Tibial artery (tissue), 4 donors: Measurements from ENCODE around the gene SETDB1.
"Not testable (repeated sequence)": the region's sequence is repeated elsewhere in the genome, so short reads cannot be mapped to it uniquely, and the experiment has no call there.

ENCODE experiments used
- DNase-seq, 2 donors: peaks; one replicate each; pipeline ENCODE4 v3.0.0-alpha.2; 2019
- H3K27ac ChIP-seq, 2 donors: fragments of 200-600 bp; sonication (generic) in 1 of 2; 1 replicate in 1 of 2; 2 replicates in 1 of 2; pipeline ENCODE4 v1.5.1; 2018 to 2019; ENCODE audit warnings: mild to moderate bottlenecking in 1 of 2
- H3K27me3 ChIP-seq, 2 donors: fragments of 200-600 bp; sonication (generic) in 1 of 2; one replicate each; pipeline versions ENCODE4 v1.5.1 to v1.6.0; 2016 to 2019
- H3K36me3 ChIP-seq, 3 donors: fragments of 200-600 bp; sonication (generic) in 2 of 3; one replicate each; pipeline ENCODE4 v1.5.1; 2016 to 2019; ENCODE audit warnings: mild to moderate bottlenecking in 2 of 3
- H3K4me1 ChIP-seq, 4 donors: fragments of 200-600 bp; sonication (generic) in 2 of 4; 1 replicate in 3 of 4; 2 replicates in 1 of 4; pipeline ENCODE4 v1.5.1; 2016 to 2019
- H3K4me3 ChIP-seq, 2 donors: fragments of 200-600 bp; sonication (generic) in 1 of 2; 1 replicate in 1 of 2; 2 replicates in 1 of 2; pipeline ENCODE4 v1.5.1; 2018 to 2019; ENCODE audit warnings: mild to moderate bottlenecking in 2 of 2
- H3K9me3 ChIP-seq, 3 donors: fragments of 200-600 bp; sonication (generic) in 1 of 3; one replicate each; pipeline ENCODE4 v1.5.1; 2016 to 2019
- CTCF ChIP-seq, 2 experiments: fragments of 200-600 bp in 1 of 2; fragments of 450-650 bp in 1 of 2; IDR thresholded peaks; one replicate each; pipeline ENCODE4 v1.5.1; 2017 to 2019; ENCODE audit warnings: antibody characterized with exemption in 2 of 2, mild to moderate bottlenecking in 1 of 2, moderate library complexity in 1 of 2
- intact Hi-C: fragments of 100-400 bp; cut with DNase I; formaldehyde crosslinking; loops from one replicate; pipeline ENCODE4 v1.15.0; 2023; ENCODE audit warnings: low total_unique reads

SETDB1 gene

DNA sequence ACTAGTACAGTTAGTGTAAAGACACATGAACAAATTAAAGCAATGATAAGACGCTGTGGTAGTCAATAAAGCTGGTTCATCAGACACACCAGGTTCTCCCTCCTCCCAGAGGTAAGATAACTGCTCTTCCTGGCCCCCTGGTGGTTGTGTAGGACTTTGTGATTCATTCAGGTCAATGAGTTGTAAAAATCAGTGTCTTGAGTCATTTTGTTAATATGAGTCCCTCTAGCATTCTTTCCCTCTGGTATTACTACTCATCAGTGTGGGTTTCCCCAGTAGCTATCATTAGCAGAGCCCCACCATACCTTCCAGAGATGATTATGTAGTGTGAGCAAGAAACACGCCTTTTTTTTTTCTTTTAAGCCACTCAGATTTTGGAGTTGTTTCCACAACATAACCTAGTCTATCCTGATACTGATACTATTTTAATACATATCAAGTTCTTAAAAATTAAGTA lies 3.6 kb upstream of the SETDB1 start:
- peak; percentile 48 to 60 for TF ChIP-seq CTCF (IDR thresholded peaks at IDR 0.05)
- H3K27me3 ChIP-seq = no peaks in the 10 kb centered on the region
- peak; percentile 69 to 70 for DNase-seq
- no peak overlapping the region for H3K4me3 ChIP-seq
- intact Hi-C loops = loop anchor here (10.0 kb wide), 1 partner anchor 98 kb away; no protein-coding TSS in a partner anchor
- peaks cover under 1 to 3% (median under 1%) of the 10 kb centered on the region in 3 donors for H3K36me3 ChIP-seq
- H3K9me3 ChIP-seq = no peaks in the 10 kb centered on the region
- no peak overlapping the region for H3K27ac ChIP-seq
- H3K4me1 ChIP-seq = peaks cover 0 to 14% (median 6%) of the 10 kb centered on the region in 4 donors

DNA sequence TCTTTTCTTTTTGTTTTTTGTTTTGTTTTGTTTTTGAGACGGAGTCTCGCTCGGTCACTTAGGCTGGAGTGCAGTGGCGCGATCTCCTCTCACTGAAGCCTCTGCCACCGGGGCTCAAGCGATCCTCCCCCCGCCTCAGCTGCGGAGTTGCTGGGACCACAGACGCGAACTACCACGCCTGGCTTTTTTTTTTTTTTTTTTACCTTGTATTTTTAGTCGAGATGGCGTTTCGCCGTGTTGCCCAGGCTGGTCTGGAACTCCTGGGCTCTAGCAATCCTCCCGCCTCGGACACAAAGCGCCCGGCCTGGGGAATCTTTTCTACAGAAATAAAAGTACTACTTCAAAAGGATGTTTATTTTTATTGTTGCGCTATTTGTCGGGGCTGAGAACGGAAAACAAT lies 1.1 kb upstream of the SETDB1 start:
- intact Hi-C loops = loop anchor here (1.0 to 10.0 kb wide), 3 partner anchors 37 to 100 kb away; no protein-coding TSS in a partner anchor
- no peaks in the 10 kb centered on the region for H3K27me3 ChIP-seq
- DNase-seq = no peak
- H3K4me3 ChIP-seq = peak overlapping the region in 1 of 2 donors; percentile 79
- H3K9me3 ChIP-seq = no peaks in the 10 kb centered on the region
- no peak for TF ChIP-seq CTCF (IDR thresholded peaks at IDR 0.05)
- peaks cover 0 to 20% (median 9%) of the 10 kb centered on the region in 4 donors for H3K4me1 ChIP-seq
- H3K27ac ChIP-seq = no peak overlapping the region
- H3K36me3 ChIP-seq = peaks cover 24 to 27% (median 26%) of the 10 kb centered on the region in 3 donors

DNA sequence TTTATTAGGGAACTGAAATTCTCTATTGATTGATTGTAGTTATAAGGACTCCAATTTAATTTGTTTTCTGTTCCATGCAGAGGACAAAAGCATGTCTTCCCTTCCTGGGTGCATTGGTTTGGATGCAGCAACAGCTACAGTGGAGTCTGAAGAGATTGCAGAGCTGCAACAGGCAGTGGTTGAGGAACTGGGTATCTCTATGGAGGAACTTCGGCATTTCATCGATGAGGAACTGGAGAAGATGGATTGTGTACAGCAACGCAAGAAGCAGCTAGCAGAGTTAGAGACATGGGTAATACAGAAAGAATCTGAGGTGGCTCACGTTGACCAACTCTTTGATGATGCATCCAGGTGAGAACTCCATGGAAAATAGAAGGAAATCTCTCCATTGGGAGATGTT lies 1.5 kb downstream of the SETDB1 start:
- Histone ChIP-seq H3K36me3 (peaks cover 49 to 51% (median 49%) of the 10 kb centered on the region in 3 donors), H3K9me3 (peaks cover 0 to 5% (median 5%) of the 10 kb centered on the region in 3 donors), H3K4me3 (no peak overlapping the region), H3K27ac (no peak overlapping the region), H3K4me1 (peaks cover 0 to 20% (median 9%) of the 10 kb centered on the region in 4 donors), H3K27me3 (no peaks in the 10 kb centered on the region)
- intact Hi-C loops = loop anchor here (5.0 to 10.0 kb wide), 2 partner anchors 50 to 103 kb away; no protein-coding TSS in a partner anchor
- no peak for DNase-seq
- no peak for TF ChIP-seq CTCF (IDR thresholded peaks at IDR 0.05)

DNA sequence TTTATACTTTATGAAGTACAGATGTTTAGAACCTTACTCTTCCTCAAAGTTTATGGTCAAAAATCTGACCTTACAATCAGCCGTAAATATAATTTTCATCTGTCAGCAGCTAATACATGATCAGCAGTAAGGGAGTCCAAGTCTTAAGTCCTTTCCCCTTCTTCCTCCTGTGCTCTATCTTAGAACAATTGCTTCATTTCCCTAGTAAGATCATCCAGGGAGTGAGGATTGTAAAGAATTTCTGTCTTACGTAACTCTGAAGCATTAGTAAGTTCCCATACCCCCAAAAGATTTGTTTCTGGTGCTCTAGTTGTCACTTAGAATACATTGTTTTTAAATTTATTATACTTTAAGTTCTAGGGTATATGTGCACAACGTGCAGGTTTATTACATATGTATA lies 2.1 kb downstream of the SETDB1 start:
- H3K4me3 ChIP-seq = no peak overlapping the region
- no peak for DNase-seq
- H3K36me3 ChIP-seq = peaks cover 52 to 58% (median 55%) of the 10 kb centered on the region in 3 donors
- peaks cover 0 to 5% (median 5%) of the 10 kb centered on the region in 3 donors for H3K9me3 ChIP-seq
- H3K4me1 ChIP-seq = peaks cover 0 to 20% (median 9%) of the 10 kb centered on the region in 4 donors
- H3K27me3 ChIP-seq = no peaks in the 10 kb centered on the region
- TF ChIP-seq CTCF (IDR thresholded peaks at IDR 0.05) = no peak
- H3K27ac ChIP-seq = no peak overlapping the region
- intact Hi-C loops = loop anchor here (5.0 to 10.0 kb wide), 2 partner anchors 49 to 103 kb away; no protein-coding TSS in a partner anchor

DNA sequence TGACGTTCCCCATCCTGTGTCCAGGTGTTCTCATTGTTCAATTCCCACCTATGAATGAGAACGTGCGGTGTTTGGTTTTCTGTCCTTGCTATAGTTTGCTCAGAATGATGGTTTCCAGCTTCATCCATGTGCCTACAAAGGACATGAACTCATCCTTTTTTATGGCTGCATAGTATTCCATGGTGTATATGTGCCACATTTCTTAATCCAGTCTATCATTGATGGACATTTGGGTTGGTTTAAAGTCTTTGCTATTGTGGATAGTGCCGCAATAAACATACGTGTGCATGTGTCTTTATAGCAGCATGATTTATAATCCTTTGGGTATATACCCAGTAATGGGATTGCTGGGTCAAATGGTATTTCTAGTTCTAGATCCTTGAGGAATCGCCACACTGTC lies 2.6 kb downstream of the SETDB1 start:
- not testable (repeated sequence) for H3K27ac ChIP-seq, H3K4me3 ChIP-seq, H3K9me3 ChIP-seq, DNase-seq, H3K27me3 ChIP-seq
- H3K4me1 ChIP-seq = peaks cover 0 to 20% (median 9%) of the 10 kb centered on the region in 4 donors
- intact Hi-C loops = loop anchor here (5.0 to 10.0 kb wide), 2 partner anchors 49 to 104 kb away; no protein-coding TSS in a partner anchor
- H3K36me3 ChIP-seq = peaks cover 54 to 60% (median 56%) of the 10 kb centered on the region in 3 donors

GRCh38 chr1:150931773-150932172 lies 5.6 kb downstream of the SETDB1 start:
- intact Hi-C loops = no loop called here
- H3K4me1 ChIP-seq = peaks cover 0 to 13% (median 9%) of the 10 kb centered on the region in 4 donors
- H3K9me3 ChIP-seq = peaks cover 0 to 5% (median 5%) of the 10 kb centered on the region in 3 donors
- H3K27me3 ChIP-seq = no peaks in the 10 kb centered on the region
- no peak overlapping the region for H3K27ac ChIP-seq
- DNase-seq = no peak
- TF ChIP-seq CTCF (IDR thresholded peaks at IDR 0.05) = no peak
- peaks cover 61 to 89% (median 65%) of the 10 kb centered on the region in 3 donors for H3K36me3 ChIP-seq
- H3K4me3 ChIP-seq = no peak overlapping the region
